GM23338 (cell line): ENCODE results near the gene DUOX1. TPM values are rescaled to one million over a fixed set of nuclear protein-coding genes. Genes with fewer than 3 reads are reported as not detected.

Source experiments
- ATAC-seq: fragments of 200-7000 bp; cut with Tn5 transposase; 3 replicates; pipeline ENCODE4 v1.9.1; 2020
- DNase-seq: peaks from one replicate; pipeline ENCODE4 v3.0.0-alpha.2; 2015; ENCODE audit warnings: low spot score
- H2AFZ ChIP-seq: fragments of 200-600 bp; sonication (generic); 2 replicates; pipeline ENCODE4 v1.8.0; 2016; ENCODE audit warnings: antibody characterized with exemption, mild to moderate bottlenecking, moderate library complexity
- H3F3A ChIP-seq: fragments of 200-600 bp; sonication (generic); replicated peaks from 2 replicates; pipeline ENCODE4 v1.8.0; 2017; ENCODE audit warnings: antibody characterized with exemption, mixed run types, low read depth
- H3K27ac ChIP-seq: fragments of 200-600 bp; sonication (generic); 2 replicates; pipeline ENCODE4 v1.6.1; 2016; ENCODE audit warnings: low read depth
- H3K27me3 ChIP-seq: fragments of 200-600 bp; sonication (generic); 2 replicates; pipeline ENCODE4 v1.8.0; 2016; ENCODE audit warnings: mild to moderate bottlenecking, mixed run types, moderate library complexity; ENCODE audit not compliant: insufficient read depth
- H3K36me3 ChIP-seq: fragments of 200-600 bp; sonication (generic); 2 replicates; pipeline ENCODE4 v1.8.0; 2016; ENCODE audit warnings: mild to moderate bottlenecking; ENCODE audit not compliant: insufficient read depth
- H3K4me1 ChIP-seq: fragments of 200-600 bp; sonication (generic); 2 replicates; pipeline ENCODE4 v1.8.0; 2016; ENCODE audit warnings: mild to moderate bottlenecking, moderate library complexity; ENCODE audit not compliant: insufficient read depth
- H3K4me2 ChIP-seq: fragments of 200-600 bp; sonication (generic); 2 replicates; pipeline ENCODE4 v1.7.1; 2017; ENCODE audit warnings: mixed run types
- H3K4me3 ChIP-seq: fragments of 200-600 bp; sonication (generic); 2 replicates; pipeline ENCODE4 v1.6.1; 2016; ENCODE audit warnings: mixed run types
- H3K79me2 ChIP-seq: fragments of 200-600 bp; sonication (generic); replicated peaks from 2 replicates; pipeline ENCODE4 v1.8.0; 2017; ENCODE audit warnings: mild to moderate bottlenecking; ENCODE audit not compliant: insufficient read depth
- H3K9me2 ChIP-seq: fragments of 200-600 bp; sonication (generic); 2 replicates; pipeline ENCODE4 v1.8.0; 2017; ENCODE audit not compliant: insufficient read depth
- H4K20me1 ChIP-seq: fragments of 200-600 bp; sonication (generic); replicated peaks from 2 replicates; pipeline ENCODE4 v1.8.0; 2017; ENCODE audit warnings: mild to moderate bottlenecking; ENCODE audit not compliant: insufficient read depth
- H3K27ac Mint-ChIP-seq: 2 replicates; pipeline ENCODE4 v1.8.0; 2020; ENCODE audit warnings: inconsistent platforms, mild to moderate bottlenecking, moderate library complexity, mixed read lengths
- H3K27me3 Mint-ChIP-seq: 3 replicates; pipeline ENCODE4 v1.8.0; 2022; ENCODE audit warnings: low read depth, mild to moderate bottlenecking, moderate library complexity, mixed read lengths, inconsistent platforms; ENCODE audit not compliant: insufficient read depth, poor library complexity
- H3K36me3 Mint-ChIP-seq: 3 replicates; pipeline ENCODE4 v1.8.0; 2021; ENCODE audit warnings: low read depth, mild to moderate bottlenecking, inconsistent platforms, moderate library complexity, mixed read lengths
- H3K4me1 Mint-ChIP-seq: 3 replicates; pipeline ENCODE4 v1.8.0; 2020; ENCODE audit warnings: mild to moderate bottlenecking, inconsistent platforms, mixed read lengths
- H3K4me3 Mint-ChIP-seq: 3 replicates; pipeline ENCODE4 v1.8.0; 2021; ENCODE audit warnings: moderate library complexity, mild to moderate bottlenecking, inconsistent platforms, mixed read lengths
- H3K9me3 Mint-ChIP-seq: 3 replicates; pipeline ENCODE4 v1.8.0; 2020; ENCODE audit warnings: moderate library complexity, mild to moderate bottlenecking, inconsistent platforms, mixed read lengths
- EZH2phosphoT487 ChIP-seq: fragments of 200-600 bp; sonication (generic); IDR thresholded peaks from one replicate; pipeline ENCODE4 v1.8.1; 2018; ENCODE audit warnings: antibody characterized with exemption; ENCODE audit not compliant: unreplicated experiment
- JUNB ChIP-seq: IDR thresholded peaks from one replicate; pipeline ENCODE4 v1.6.1; 2016; ENCODE audit warnings: antibody characterized with exemption; ENCODE audit not compliant: unreplicated experiment
- NANOG ChIP-seq: IDR thresholded peaks from 2 replicates; pipeline ENCODE4 v1.6.1; 2016; ENCODE audit warnings: antibody characterized with exemption, borderline replicate concordance
- POLR2AphosphoS5 ChIP-seq: IDR thresholded peaks from 2 replicates; pipeline ENCODE4 v1.6.1; 2016; ENCODE audit warnings: antibody characterized with exemption, low read depth
- STAT1 ChIP-seq: IDR thresholded peaks from one replicate; pipeline ENCODE4 v1.6.1; 2016; ENCODE audit warnings: antibody characterized with exemption; ENCODE audit not compliant: unreplicated experiment
- ZNF114 ChIP-seq: fragments of 250-450 bp; sonication (Bioruptor Pico); IDR thresholded peaks from 2 replicates; pipeline ENCODE4 v1.5.0; 2020; ENCODE audit warnings: mild to moderate bottlenecking, moderate library complexity
- polyA plus RNA-seq: library from polyadenylated mRNA; unstranded; fragments of >200 nt; fragmentation: Nextera tagmentation; extraction: Ambion mirVana; gene quantifications from 2 replicates; pipeline ENCODE4 v1.2.1, GENCODE V29; 2016
- total RNA-seq: library from RNA; depleted of rRNA; stranded (reverse); fragments of >200 nt; shearing (Covaris generic); gene quantifications from 2 replicates; pipeline ENCODE4 v1.2.3, GENCODE V29; 2014
- TF ChIP-seq, protein P1 (sequence below): IDR thresholded peaks from one replicate; pipeline ENCODE4 v1.6.1; 2018; ENCODE audit warnings: antibody characterized with exemption; ENCODE audit not compliant: unreplicated experiment
- TF ChIP-seq, protein P2 (sequence below), 2 experiments: fragments of 200-600 bp in 1 of 2; sonication (generic) in 1 of 2; conservative IDR thresholded peaks; 2 replicates each; pipeline versions ENCODE4 v1.5.1 to v1.6.1; 2016 to 2017; ENCODE audit warnings: antibody characterized with exemption in 2 of 2, low read depth in 2 of 2, mild to moderate bottlenecking in 2 of 2, moderate library complexity in 1 of 2
- TF ChIP-seq, protein P3 (sequence below): IDR thresholded peaks from 2 replicates; pipeline ENCODE4 v1.6.1; 2016; ENCODE audit warnings: antibody characterized with exemption

DUOX1 gene
- total and polyA plus RNA-seq, 2 experiments from 2014 or later, result 0.69 to 0.73 TPM

DNA sequence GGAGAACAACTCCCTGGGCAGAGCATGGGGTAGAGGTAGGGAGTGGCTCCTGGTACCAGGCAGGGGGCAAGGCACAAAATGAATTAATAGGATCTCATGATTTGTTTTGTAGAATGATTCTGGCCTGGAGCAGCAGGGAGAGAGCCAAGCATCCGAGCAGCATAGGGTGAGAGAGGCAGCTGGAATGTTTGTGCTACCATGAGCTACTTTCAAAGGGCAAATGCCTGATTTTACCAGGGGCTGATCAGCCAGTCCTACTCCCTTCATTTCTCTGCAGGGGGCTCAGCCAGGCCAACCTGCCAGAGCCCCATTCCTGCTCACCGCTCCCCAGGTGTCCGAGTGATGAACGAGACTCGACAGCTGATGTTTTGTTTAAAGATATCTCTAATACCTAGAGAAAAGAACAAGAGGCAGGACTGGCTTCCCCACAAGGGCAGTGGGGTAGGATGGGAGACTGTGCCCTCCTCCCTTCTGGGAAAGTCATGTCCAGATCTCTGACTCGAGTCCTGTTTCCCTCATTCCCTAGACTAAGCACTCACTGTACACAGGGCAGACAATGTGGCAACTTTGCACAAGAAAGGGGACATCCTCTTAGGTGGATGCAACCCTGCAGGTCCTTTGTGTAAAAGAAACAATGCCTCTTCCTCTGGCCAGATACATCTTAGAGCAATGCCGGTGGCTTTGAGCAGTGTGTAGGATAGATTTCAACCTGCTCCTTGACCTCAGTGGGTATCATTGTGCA is 28.7 kb upstream of the DUOX1 start (continued):
- TF ChIP-seq STAT1 (no peak), EZH2phosphoT487 (no peak), NANOG (no peak), ZNF114 (CRISPR knock-in tag) (no peak)
- TF ChIP-seq, protein P1, sequence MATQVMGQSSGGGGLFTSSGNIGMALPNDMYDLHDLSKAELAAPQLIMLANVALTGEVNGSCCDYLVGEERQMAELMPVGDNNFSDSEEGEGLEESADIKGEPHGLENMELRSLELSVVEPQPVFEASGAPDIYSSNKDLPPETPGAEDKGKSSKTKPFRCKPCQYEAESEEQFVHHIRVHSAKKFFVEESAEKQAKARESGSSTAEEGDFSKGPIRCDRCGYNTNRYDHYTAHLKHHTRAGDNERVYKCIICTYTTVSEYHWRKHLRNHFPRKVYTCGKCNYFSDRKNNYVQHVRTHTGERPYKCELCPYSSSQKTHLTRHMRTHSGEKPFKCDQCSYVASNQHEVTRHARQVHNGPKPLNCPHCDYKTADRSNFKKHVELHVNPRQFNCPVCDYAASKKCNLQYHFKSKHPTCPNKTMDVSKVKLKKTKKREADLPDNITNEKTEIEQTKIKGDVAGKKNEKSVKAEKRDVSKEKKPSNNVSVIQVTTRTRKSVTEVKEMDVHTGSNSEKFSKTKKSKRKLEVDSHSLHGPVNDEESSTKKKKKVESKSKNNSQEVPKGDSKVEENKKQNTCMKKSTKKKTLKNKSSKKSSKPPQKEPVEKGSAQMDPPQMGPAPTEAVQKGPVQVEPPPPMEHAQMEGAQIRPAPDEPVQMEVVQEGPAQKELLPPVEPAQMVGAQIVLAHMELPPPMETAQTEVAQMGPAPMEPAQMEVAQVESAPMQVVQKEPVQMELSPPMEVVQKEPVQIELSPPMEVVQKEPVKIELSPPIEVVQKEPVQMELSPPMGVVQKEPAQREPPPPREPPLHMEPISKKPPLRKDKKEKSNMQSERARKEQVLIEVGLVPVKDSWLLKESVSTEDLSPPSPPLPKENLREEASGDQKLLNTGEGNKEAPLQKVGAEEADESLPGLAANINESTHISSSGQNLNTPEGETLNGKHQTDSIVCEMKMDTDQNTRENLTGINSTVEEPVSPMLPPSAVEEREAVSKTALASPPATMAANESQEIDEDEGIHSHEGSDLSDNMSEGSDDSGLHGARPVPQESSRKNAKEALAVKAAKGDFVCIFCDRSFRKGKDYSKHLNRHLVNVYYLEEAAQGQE, result no peak

DNA sequence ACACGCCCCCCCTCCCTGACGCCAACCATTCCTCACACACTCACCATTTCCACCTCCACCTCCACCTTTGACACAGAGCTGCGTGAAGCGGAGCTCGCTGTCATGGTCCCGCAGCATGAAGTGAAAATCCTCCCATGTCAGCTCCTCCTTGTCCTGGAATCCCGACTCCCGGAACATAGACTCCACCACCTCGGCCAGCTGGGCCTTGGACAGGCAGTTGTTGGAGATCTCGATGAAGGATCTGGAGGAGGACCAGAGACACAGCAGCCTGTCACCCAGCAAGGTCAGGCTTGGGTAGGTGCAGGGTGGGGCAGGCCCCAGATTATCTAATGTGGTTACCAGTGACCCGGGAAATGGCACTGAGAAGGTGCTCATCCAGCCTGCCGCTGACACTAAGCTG is 28.0 kb upstream of the DUOX1 start:
- no peaks in the 10 kb centered on the region for H3K9me2 ChIP-seq
- no peaks in the 10 kb centered on the region for H3F3A ChIP-seq
- no peaks in the 10 kb centered on the region for H3K79me2 ChIP-seq
- Mint-ChIP-seq H3K27ac (peak overlapping the region; percentile 20; the same call in 1 of the 2 replicates), H3K9me3 (no peaks in the 10 kb centered on the region; the same call in 2 of the 3 replicates), H3K36me3 (no peaks in the 10 kb centered on the region), H3K27me3 (peaks cover 12% of the 10 kb centered on the region), H3K4me3 (no peak overlapping the region), H3K4me1 (peaks cover 18% of the 10 kb centered on the region)
- no peak for ATAC-seq
- H4K20me1 ChIP-seq, result no peaks in the 10 kb centered on the region
- DNase-seq, result no peak
- H3K4me1 ChIP-seq, result peaks cover 15% of the 10 kb centered on the region
- H3K27me3 ChIP-seq, result no peaks in the 10 kb centered on the region
- no peaks in the 10 kb centered on the region for H3K36me3 ChIP-seq
- H3K4me3 ChIP-seq, result no peak overlapping the region
- TF ChIP-seq, protein P2, sequence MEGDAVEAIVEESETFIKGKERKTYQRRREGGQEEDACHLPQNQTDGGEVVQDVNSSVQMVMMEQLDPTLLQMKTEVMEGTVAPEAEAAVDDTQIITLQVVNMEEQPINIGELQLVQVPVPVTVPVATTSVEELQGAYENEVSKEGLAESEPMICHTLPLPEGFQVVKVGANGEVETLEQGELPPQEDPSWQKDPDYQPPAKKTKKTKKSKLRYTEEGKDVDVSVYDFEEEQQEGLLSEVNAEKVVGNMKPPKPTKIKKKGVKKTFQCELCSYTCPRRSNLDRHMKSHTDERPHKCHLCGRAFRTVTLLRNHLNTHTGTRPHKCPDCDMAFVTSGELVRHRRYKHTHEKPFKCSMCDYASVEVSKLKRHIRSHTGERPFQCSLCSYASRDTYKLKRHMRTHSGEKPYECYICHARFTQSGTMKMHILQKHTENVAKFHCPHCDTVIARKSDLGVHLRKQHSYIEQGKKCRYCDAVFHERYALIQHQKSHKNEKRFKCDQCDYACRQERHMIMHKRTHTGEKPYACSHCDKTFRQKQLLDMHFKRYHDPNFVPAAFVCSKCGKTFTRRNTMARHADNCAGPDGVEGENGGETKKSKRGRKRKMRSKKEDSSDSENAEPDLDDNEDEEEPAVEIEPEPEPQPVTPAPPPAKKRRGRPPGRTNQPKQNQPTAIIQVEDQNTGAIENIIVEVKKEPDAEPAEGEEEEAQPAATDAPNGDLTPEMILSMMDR (conservative IDR thresholded peaks at IDR 0.05; ENCODE audit: low read depth in 2 of 2), result no peak
- peak overlapping the region; percentile 70; the same call in 1 of the 2 replicates for H3K4me2 ChIP-seq
- H3K27ac ChIP-seq, result no peak overlapping the region
- 0 out of 2 replicates have a peak overlapping the region, but pooled peaks have one; percentile 66 for H2AFZ ChIP-seq

DNA sequence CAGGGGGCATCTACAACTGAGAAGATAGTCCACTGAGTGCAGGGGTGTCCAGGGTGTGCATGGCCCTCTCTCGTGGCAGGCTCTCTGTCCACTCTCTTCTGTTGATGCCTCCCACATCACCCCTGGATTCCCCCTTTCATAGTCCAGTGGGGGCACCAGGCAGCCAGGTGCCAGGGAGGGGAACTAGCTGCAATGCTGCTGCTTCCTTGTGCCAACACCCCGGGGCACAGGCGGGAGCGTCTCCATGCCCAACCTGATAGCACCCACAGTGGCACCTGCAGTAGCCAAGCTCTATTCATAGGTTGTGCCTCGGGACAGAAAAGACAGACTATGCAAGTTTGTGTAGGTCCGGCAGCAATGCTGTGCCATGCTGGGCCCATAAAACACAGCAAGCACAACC is 27.6 kb upstream of the DUOX1 start:
- H3K27me3 Mint-ChIP-seq, result peaks cover 12% of the 10 kb centered on the region
- H3K27ac Mint-ChIP-seq, result no peak overlapping the region
- H3K27me3 ChIP-seq, result no peaks in the 10 kb centered on the region
- no peak overlapping the region for H3K4me3 ChIP-seq
- ATAC-seq (no peak), DNase-seq (no peak)
- H3K36me3 ChIP-seq, result no peaks in the 10 kb centered on the region
- no peak overlapping the region for H3K4me2 ChIP-seq
- H3K4me1 ChIP-seq, result peaks cover 15% of the 10 kb centered on the region
- H3K4me1 Mint-ChIP-seq, result peaks cover 18% of the 10 kb centered on the region
- no peak overlapping the region for H3K4me3 Mint-ChIP-seq
- H3F3A ChIP-seq, result no peaks in the 10 kb centered on the region
- no peak overlapping the region for H3K27ac ChIP-seq
- no peaks in the 10 kb centered on the region for H3K36me3 Mint-ChIP-seq
- H3K79me2 ChIP-seq, result no peaks in the 10 kb centered on the region
- H4K20me1 ChIP-seq, result no peaks in the 10 kb centered on the region
- H2AFZ ChIP-seq, result no peak overlapping the region
- no peaks in the 10 kb centered on the region; the same call in 2 of the 3 replicates for H3K9me3 Mint-ChIP-seq
- no peaks in the 10 kb centered on the region for H3K9me2 ChIP-seq
- TF ChIP-seq POLR2AphosphoS5 (no peak), STAT1 (no peak), ZNF114 (CRISPR knock-in tag) (no peak), JUNB (no peak)
- TF ChIP-seq, protein P1, result no peak
- TF ChIP-seq, protein P3, sequence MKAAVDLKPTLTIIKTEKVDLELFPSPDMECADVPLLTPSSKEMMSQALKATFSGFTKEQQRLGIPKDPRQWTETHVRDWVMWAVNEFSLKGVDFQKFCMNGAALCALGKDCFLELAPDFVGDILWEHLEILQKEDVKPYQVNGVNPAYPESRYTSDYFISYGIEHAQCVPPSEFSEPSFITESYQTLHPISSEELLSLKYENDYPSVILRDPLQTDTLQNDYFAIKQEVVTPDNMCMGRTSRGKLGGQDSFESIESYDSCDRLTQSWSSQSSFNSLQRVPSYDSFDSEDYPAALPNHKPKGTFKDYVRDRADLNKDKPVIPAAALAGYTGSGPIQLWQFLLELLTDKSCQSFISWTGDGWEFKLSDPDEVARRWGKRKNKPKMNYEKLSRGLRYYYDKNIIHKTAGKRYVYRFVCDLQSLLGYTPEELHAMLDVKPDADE, result no peak
